HepG2 (cell line): ENCODE results near the gene CPAMD8. TPM values are rescaled to one million over a fixed set of nuclear protein-coding genes. Genes with fewer than 3 reads are reported as not detected.

Experiments used
- ATM ChIP-seq: fragments of 450-650 bp; IDR thresholded peaks from 2 replicates; pipeline ENCODE4 v1.7.1; 2017; ENCODE audit warnings: mild to moderate bottlenecking, borderline replicate concordance
- CHD4 ChIP-seq: fragments of 200-600 bp; sonication (generic); IDR thresholded peaks from 2 replicates; pipeline ENCODE4 v1.7.0; 2017; ENCODE audit warnings: mild to moderate bottlenecking, low read length, borderline replicate concordance
- EEA1 ChIP-seq: sonication (generic); formaldehyde crosslinking; IDR thresholded peaks from 2 replicates; pipeline ENCODE4 v1.5.1; 2020; ENCODE audit warnings: mild to moderate bottlenecking, missing genetic modification reagents, borderline replicate concordance
- ELF3 ChIP-seq: IDR thresholded peaks from 2 replicates; pipeline ENCODE4 v1.6.1; 2016; ENCODE audit warnings: missing genetic modification reagents, missing compliant biosample characterization
- HNRNPH1 ChIP-seq: fragments of 200-400 bp; formaldehyde crosslinking; optimal IDR thresholded peaks from 2 replicates; pipeline ENCODE3; 2017; ENCODE audit warnings: mild to moderate bottlenecking, low read depth, low read length
- MYNN ChIP-seq: sonication (generic); formaldehyde crosslinking; IDR thresholded peaks from 2 replicates; pipeline ENCODE4 v1.4.0; 2020; ENCODE audit warnings: mild to moderate bottlenecking, low read depth, missing genetic modification reagents
- RBM39 ChIP-seq: fragments of 200-400 bp; formaldehyde crosslinking; IDR thresholded peaks from one replicate; pipeline ENCODE4 v1.6.1; 2018; ENCODE audit warnings: antibody characterized with exemption, mild to moderate bottlenecking, low read depth, low read length; ENCODE audit not compliant: poor library complexity, severe bottlenecking
- SMAD1 ChIP-seq: sonication (generic); formaldehyde crosslinking; IDR thresholded peaks from 2 replicates; pipeline ENCODE4 v1.4.0; 2020; ENCODE audit warnings: missing genetic modification reagents, low read depth, mild to moderate bottlenecking, borderline replicate concordance
- SMYD3 ChIP-seq: sonication (generic); formaldehyde crosslinking; IDR thresholded peaks from 2 replicates; pipeline ENCODE4 v1.8.1; 2023; ENCODE audit warnings: mild to moderate bottlenecking, missing genetic modification reagents
- U2AF2 ChIP-seq: fragments of 200-400 bp; formaldehyde crosslinking; IDR thresholded peaks from 2 replicates; pipeline ENCODE4 v1.6.1; 2017; ENCODE audit warnings: low read depth, mild to moderate bottlenecking, low read length
- ZEB1 ChIP-seq: IDR thresholded peaks from 2 replicates; pipeline ENCODE4 v1.6.1; 2012; ENCODE audit warnings: mild to moderate bottlenecking, low read depth, inconsistent platforms; ENCODE audit not compliant: insufficient replicate concordance
- ZNF138 ChIP-seq: sonication (generic); formaldehyde crosslinking; IDR thresholded peaks from 2 replicates; pipeline ENCODE4 v1.5.0; 2020; ENCODE audit warnings: mild to moderate bottlenecking, low read depth, missing genetic modification reagents
- ZNF572 ChIP-seq: sonication (generic); formaldehyde crosslinking; IDR thresholded peaks from 2 replicates; pipeline ENCODE4 v1.5.1; 2020; ENCODE audit warnings: mild to moderate bottlenecking, missing genetic modification reagents
- ZNF75D ChIP-seq: sonication (generic); formaldehyde crosslinking; IDR thresholded peaks from 2 replicates; pipeline ENCODE4 v1.8.1; 2023; ENCODE audit warnings: missing genetic modification reagents, mild to moderate bottlenecking, borderline replicate concordance
- polyA plus RNA-seq, 8 experiments: library from polyadenylated mRNA; depleted of rRNA in 3 of 8; stranded (reverse) in 7 of 8; unstranded in 1 of 8; fragments of >200 nt; fragmentation: Illumina TruSeq in 4 of 8; extraction: Trizol in 4 of 8; gene quantifications; 2 replicates each; pipeline versions ENCODE4 v1.2.1 to v1.2.3, GENCODE V29; 2011 to 2016; ENCODE audit warnings: low read depth in 4 of 8, missing spikeins in 1 of 8, mixed read lengths in 1 of 8; ENCODE audit not compliant: insufficient read depth in 1 of 8
- total RNA-seq, 5 experiments: library from RNA; depleted of rRNA; stranded (reverse); fragments of >200 nt; fragmentation: Illumina TruSeq; extraction: Trizol; gene quantifications; 2 replicates each; pipeline ENCODE4 v1.2.3, GENCODE V29; 2016; ENCODE audit warnings: low read depth in 1 of 5
- TF ChIP-seq, protein P1 (sequence below): sonication (generic); formaldehyde crosslinking; IDR thresholded peaks from 2 replicates; pipeline ENCODE4 v1.5.1; 2020; ENCODE audit warnings: missing genetic modification reagents, mild to moderate bottlenecking, borderline replicate concordance
- TF ChIP-seq, protein P2 (sequence below): sonication (generic); formaldehyde crosslinking; IDR thresholded peaks from 2 replicates; pipeline ENCODE4 v1.4.0; 2020; ENCODE audit warnings: mild to moderate bottlenecking, missing genetic modification reagents, borderline replicate concordance
- TF ChIP-seq, protein P3 (sequence below): sonication (generic); formaldehyde crosslinking; IDR thresholded peaks from 2 replicates; pipeline ENCODE4 v1.5.0; 2020; ENCODE audit warnings: mild to moderate bottlenecking, missing genetic modification reagents, borderline replicate concordance

CPAMD8 gene
- total and polyA plus RNA-seq, 2 of the 13 experiments (the other 11 are each of a cell fraction or from before 2014, with no cell fraction given), result 0.29 to 0.34 TPM

DNA sequence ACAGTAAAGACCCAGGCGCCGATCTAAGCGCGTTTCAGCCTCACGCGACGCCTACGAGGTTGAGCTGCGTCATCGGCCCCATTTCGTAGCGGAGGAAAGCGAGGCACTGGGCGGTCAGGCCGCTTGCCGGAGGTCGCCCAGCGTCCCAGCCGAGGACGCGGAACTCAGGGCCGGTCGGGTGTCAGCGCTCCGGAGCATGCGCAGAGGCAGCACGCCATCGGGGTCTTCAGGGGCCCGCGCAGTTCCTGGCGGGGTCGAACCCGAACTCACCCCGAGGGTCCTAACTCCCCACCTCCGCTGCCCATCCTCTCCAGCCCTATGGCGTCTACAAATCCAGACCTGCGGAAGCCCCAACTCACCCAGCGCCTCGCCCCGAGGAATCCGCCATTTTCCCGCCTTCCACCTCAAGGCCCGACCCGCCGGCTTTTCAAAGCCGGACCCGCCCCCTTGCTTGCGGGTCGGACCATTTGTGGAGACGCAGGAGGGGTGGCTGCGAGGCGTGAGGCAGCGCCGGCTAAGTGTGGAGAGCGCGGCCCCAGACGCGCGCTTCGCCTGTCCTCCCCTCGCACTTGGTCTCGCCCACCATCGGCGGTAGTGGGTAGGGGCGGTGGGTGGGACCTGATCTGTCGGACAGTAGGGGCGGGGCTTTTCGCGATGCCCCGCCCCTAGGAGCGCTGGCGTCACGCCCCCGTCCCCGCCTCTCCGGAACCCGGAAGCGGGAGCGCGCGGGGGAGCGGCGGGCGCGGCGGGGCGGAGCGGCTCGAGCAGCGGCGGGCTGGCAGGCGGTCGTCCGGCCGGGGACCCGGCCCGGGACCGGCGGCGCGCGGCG lies 48.6 kb upstream of the CPAMD8 start, which contains the start of the genes HAUS8 and MYO9B (continued):
- TF ChIP-seq ELF3 (CRISPR knock-in tag), result peak; percentile 41
- TF ChIP-seq, protein P1, sequence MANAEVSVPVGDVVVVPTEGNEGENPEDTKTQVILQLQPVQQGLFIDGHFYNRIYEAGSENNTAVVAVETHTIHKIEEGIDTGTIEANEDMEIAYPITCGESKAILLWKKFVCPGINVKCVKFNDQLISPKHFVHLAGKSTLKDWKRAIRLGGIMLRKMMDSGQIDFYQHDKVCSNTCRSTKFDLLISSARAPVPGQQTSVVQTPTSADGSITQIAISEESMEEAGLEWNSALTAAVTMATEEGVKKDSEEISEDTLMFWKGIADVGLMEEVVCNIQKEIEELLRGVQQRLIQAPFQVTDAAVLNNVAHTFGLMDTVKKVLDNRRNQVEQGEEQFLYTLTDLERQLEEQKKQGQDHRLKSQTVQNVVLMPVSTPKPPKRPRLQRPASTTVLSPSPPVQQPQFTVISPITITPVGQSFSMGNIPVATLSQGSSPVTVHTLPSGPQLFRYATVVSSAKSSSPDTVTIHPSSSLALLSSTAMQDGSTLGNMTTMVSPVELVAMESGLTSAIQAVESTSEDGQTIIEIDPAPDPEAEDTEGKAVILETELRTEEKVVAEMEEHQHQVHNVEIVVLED (CRISPR knock-in tag), result peak; percentile 78; the same call in 1 of the 2 replicates
- peak; percentile 72 for TF ChIP-seq RBM39
- peak; percentile 45; the same call in 1 of the 2 replicates for TF ChIP-seq ZNF138 (CRISPR knock-in tag)
- no peak for TF ChIP-seq SMYD3 (CRISPR knock-in tag)
- TF ChIP-seq ZNF572 (CRISPR knock-in tag), result 0 out of 2 replicates have a peak, but pooled peaks have one; percentile 1
- TF ChIP-seq HNRNPH1, result no peak
- no peak for TF ChIP-seq CHD4
- TF ChIP-seq SMAD1 (CRISPR knock-in tag), result peak; percentile 81; the same call in 1 of the 2 replicates
- TF ChIP-seq, protein P2, sequence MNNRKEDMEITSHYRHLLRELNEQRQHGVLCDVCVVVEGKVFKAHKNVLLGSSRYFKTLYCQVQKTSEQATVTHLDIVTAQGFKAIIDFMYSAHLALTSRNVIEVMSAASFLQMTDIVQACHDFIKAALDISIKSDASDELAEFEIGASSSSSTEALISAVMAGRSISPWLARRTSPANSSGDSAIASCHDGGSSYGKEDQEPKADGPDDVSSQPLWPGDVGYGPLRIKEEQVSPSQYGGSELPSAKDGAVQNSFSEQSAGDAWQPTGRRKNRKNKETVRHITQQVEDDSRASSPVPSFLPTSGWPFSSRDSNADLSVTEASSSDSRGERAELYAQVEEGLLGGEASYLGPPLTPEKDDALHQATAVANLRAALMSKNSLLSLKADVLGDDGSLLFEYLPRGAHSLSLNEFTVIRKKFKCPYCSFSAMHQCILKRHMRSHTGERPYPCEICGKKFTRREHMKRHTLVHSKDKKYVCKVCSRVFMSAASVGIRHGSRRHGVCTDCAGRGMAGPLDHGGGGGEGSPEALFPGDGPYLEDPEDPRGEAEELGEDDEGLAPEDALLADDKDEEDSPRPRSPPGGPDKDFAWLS (CRISPR knock-in tag), result 0 out of 2 replicates have a peak, but pooled peaks have one; percentile 76
- no peak for TF ChIP-seq MYNN (CRISPR knock-in tag)
- TF ChIP-seq, protein P3, sequence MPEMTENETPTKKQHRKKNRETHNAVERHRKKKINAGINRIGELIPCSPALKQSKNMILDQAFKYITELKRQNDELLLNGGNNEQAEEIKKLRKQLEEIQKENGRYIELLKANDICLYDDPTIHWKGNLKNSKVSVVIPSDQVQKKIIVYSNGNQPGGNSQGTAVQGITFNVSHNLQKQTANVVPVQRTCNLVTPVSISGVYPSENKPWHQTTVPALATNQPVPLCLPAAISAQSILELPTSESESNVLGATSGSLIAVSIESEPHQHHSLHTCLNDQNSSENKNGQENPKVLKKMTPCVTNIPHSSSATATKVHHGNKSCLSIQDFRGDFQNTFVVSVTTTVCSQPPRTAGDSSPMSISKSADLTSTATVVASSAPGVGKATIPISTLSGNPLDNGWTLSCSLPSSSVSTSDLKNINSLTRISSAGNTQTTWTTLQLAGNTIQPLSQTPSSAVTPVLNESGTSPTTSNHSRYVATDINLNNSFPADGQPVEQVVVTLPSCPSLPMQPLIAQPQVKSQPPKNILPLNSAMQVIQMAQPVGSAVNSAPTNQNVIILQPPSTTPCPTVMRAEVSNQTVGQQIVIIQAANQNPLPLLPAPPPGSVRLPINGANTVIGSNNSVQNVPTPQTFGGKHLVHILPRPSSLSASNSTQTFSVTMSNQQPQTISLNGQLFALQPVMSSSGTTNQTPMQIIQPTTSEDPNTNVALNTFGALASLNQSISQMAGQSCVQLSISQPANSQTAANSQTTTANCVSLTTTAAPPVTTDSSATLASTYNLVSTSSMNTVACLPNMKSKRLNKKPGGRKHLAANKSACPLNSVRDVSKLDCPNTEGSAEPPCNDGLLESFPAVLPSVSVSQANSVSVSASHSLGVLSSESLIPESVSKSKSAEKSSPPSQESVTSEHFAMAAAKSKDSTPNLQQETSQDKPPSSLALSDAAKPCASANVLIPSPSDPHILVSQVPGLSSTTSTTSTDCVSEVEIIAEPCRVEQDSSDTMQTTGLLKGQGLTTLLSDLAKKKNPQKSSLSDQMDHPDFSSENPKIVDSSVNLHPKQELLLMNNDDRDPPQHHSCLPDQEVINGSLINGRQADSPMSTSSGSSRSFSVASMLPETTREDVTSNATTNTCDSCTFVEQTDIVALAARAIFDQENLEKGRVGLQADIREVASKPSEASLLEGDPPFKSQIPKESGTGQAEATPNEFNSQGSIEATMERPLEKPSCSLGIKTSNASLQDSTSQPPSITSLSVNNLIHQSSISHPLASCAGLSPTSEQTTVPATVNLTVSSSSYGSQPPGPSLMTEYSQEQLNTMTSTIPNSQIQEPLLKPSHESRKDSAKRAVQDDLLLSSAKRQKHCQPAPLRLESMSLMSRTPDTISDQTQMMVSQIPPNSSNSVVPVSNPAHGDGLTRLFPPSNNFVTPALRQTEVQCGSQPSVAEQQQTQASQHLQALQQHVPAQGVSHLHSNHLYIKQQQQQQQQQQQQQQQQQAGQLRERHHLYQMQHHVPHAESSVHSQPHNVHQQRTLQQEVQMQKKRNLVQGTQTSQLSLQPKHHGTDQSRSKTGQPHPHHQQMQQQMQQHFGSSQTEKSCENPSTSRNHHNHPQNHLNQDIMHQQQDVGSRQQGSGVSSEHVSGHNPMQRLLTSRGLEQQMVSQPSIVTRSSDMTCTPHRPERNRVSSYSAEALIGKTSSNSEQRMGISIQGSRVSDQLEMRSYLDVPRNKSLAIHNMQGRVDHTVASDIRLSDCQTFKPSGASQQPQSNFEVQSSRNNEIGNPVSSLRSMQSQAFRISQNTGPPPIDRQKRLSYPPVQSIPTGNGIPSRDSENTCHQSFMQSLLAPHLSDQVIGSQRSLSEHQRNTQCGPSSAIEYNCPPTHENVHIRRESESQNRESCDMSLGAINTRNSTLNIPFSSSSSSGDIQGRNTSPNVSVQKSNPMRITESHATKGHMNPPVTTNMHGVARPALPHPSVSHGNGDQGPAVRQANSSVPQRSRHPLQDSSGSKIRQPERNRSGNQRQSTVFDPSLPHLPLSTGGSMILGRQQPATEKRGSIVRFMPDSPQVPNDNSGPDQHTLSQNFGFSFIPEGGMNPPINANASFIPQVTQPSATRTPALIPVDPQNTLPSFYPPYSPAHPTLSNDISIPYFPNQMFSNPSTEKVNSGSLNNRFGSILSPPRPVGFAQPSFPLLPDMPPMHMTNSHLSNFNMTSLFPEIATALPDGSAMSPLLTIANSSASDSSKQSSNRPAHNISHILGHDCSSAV (CRISPR knock-in tag), result no peak
- no peak for TF ChIP-seq ZEB1
- TF ChIP-seq ZNF75D (CRISPR knock-in tag), result no peak
- no peak for TF ChIP-seq U2AF2
- no peak for TF ChIP-seq EEA1 (CRISPR knock-in tag)
- no peak for TF ChIP-seq ATM
